GM21723 (cell line): ENCODE data around the gene CIB2.

ENCODE experiments used
- ATAC-seq: cut with Tn5 transposase; IDR thresholded peaks from one replicate; pipeline ENCODE4 v1.9.1; 2021; ENCODE audit warnings: mild to moderate bottlenecking, moderate library complexity; ENCODE audit not compliant: unreplicated experiment

CIB2 gene

GRCh38 chr15:78149805-78150751 is 18.8 kb upstream of the CIB2 start:
- ATAC-seq: peak; percentile 22

DNA sequence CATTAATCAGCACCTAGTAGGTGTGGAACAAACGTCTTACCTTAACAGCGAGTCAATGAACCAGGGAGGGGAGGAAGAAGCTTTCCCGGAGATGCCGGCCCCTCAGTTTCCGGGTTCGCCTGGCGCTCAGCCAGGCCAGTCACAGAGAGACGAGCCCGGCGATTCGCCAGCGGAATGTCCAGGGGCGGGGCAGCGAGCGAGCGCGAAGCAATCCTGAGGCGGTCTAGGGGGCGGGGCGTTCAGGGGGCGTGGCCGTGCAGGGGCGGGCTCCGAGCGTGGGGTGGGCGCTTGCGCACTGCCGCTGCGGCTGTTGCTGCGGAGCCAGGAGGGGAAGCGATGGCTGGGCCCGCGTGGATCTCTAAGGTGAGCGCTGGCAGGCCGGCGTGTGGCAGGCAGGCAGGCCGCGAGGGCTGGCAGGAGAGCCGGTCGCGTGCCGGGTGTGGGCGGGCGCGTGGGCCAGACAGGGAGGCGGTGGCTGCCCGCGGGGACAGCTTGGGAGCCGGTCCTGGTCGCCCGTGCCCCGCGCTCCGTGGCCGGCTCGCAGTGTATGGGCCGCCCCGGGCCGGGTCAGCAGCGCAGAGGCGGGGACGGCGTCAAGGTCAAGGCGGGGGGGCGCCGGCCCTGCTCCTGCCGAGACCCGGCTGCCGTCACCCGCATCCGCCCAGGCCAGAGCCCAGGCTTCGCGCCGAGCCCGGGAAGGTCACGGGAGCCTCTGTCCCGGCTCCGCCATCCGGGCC is 18.0 kb upstream of the CIB2 start, which contains the start of gene IDH3A:
Gene IDH3A (plus strand): TSS at position 295 of the 737 bp plus-strand sequence. CDS start 42 bp downstream, at position 337.
- ATAC-seq: peak; percentile 78

- peak; percentile 10 for ATAC-seq
Measured at GRCh38 chr15:78148392-78149067, 17.3 kb upstream of the CIB2 start.

GRCh38 chr15:78147566-78147965 is 16.3 kb upstream of the CIB2 start:
- ATAC-seq: no peak

DNA sequence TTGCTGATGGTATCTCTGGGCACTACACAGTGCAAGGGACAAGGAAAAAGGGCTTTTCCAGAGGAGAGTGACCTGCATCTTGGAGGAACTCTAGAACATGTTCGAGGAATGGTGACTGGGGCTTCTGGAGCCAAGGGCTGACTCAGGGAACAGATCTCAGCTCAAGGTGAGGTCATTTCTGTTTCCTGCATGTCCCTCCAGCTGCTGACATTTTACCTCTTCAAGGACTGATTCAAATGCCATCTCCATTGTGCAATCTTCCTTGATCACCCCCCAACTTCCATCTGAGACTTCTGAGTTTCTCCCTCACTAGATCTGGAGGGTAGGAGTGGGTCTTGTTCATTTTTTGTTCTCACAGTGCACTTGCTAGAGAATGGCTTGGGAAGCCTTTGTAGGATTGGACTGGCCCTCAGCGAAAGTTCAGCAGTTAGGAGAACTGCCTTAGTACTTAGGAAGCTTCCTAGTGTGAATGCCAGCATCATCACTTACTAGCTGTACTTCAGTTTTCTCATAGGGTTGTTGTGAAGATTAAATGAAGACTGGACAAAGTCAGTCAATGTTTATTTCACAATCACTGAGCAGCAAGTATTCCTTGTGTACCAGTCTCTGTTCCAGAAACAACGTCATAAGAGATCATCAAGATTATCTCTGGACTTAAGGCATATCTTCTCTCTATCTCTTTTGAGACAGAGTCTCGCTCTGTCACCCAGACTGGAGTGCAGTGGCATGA is 15.3 kb upstream of the CIB2 start:
- no peak for ATAC-seq

DNA sequence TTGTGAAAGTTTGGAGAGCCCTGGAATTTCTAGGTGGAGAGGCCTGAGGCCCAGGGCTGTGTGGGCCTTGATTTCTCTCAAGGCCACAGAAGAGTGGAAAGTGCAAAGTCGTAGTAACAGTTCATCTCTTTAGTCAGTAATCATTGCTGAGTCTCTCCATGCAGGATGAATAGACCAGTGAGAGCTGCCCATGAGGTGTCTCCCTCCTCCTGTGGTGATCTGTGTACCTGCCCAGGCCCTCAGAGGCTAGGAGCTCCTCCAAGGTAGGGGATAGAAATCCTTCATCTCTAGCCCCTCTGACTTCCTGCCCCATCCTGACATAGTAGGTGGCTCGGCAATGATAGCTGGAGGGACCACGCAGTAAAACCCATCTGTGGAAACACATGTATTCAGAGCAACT is 11.1 kb upstream of the CIB2 start:
- no peak for ATAC-seq

DNA sequence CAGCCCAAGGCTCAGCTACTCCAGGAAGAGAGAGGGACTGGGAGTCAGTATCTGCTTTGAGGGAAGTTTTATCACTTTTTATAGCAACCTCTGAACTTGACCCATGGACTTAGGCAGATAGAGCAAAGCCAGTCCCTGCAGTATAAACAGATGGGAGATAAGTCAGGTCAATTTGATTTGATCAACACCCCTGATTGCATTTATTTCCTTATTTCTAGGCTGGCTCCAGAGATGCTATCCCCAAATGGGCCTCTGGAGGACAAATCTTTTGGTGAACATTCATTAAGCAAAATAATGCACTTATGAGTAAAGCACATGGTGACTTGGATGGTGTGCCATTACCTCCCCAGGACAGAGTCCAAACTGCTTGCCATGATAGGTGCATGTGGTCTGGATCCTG is 9.0 kb upstream of the CIB2 start:
- no peak for ATAC-seq

- ATAC-seq: no peak
Measured at GRCh38 chr15:78139578-78139977, 8.3 kb upstream of the CIB2 start.

DNA sequence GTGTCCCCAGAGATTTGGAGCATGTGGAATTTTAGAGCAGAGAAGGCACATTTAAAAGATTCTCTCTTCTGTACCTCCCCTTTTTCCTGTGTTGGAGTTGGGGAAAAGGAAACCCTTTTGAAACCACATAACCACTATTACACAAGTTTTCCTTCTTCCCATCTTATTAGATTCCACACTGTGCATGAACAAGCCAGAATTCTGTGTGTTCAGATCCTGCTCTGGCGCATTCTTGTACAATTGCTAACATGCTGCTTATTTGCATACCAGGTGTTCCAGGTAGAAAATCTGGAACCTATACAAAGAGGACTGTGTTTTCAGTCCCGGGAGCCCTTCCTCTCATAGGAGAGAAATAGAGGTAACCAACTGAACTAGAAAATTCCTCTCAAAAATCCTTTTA is 2.6 kb upstream of the CIB2 start:
- no peak for ATAC-seq

DNA sequence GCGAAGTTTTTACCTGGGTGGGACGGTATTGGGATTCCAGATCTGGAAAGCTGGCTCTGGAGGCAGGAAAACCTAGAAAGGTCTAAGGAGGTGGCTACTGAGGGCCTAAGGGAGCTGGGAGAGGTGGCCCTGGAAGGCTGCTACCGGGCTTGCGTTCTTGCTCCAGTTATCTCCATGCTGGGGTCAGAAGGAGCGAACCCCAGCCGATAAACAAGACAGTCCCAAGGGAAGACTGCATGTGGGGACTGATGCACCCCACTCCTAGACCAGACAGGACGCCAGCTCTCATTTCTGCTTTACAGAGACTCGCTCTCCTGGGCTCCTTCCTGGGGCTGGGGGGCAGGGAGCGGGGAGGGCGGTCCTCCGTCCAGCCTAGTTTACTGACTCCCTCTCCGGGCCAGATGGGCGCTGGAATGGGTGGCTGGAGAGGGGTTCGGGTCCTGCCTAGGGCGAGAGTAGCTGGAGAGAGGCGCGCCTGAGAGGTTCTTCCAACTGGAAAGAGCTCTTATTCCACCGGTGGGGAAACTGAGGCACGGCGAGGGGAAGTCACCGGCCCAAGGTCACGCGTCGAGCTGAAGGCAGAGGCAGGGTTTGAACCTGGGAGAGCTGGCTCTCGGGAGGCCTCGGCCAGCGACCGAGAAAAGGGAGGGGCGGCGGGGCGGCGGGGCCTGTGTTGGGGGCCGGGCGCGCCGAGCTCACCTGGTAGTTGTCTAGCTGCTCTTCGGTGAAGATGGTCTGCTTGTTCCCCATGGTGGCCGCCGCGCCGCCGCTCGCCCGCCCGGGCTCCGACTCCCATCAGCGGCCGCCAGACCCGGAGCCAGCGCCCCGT is 565 bp downstream of the CIB2 start:
- ATAC-seq: peak; percentile 45

- ATAC-seq: no peak
Measured at GRCh38 chr15:78129751-78130287, 1.4 kb downstream of the CIB2 start.

DNA sequence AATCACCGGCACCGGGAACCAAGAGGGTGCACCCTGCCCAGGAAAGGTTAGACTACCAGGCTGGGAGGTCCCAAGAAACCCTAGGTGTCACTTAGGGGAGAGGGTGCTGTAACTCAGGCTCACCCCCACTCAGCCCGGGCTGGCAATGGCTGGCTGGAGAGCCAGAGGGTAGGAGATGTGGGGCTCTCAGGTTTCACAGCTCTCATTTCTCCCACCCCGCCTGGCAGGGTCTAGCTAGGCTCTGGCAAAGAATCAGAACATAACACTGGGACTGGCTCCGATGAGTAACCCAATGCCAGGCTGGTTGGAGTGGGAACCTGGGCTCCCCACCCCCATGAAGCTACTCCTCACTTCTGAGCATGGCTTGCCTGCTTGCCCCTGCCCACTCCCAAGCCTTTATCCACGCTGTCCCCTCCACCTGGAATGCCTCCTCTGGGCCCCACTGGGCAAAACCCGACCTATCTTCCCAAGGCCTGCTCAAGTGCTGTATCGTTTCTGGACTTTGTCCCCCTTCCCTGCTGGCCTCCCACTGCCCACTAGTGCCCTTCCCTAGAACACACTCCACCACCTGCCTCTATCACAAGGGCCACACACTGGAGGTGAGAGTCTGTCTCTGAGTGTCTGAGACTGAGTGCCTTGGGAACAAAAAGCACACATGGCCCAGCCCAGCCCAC is 2.0 kb downstream of the CIB2 start:
- ATAC-seq: no peak

DNA sequence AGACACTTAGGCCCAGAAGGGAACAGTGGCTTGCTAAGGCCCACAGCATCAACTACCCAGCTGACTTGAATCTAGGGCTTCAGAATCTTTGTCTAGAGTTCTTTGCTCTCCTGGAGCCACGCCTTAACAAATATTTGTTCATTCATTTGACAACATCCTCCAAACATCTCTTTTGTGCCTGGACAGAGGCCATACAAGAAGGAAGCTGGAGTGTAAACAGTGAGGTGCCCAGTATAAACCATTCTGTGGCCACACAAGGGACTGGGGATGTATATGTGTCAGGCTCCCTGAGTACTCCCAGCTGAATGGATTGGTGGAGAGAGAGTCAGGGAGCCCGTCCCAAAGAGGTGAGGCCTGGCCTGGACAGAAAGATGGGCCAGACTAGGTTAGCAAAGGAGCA is 3.4 kb downstream of the CIB2 start:
- no peak for ATAC-seq

DNA sequence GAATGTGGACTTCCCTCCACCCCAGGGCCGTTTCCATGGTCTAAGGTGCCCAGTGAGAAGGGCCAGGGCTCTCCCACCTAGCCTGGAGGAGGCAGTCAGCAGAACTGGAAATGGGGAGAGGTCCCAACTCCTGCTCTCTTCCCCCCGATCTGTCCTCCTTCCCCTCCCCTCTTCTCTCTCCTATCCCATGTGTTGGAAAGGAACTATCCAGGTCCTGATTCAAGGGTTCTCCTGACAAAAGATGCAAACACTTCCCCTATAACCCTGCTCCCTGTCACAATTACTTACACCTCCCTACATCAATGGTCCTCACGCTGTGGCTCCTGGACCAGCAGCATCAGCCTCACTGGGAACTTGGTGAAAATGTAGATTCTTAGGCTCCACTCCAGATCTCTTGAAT is 6.0 kb downstream of the CIB2 start:
- no peak for ATAC-seq

DNA sequence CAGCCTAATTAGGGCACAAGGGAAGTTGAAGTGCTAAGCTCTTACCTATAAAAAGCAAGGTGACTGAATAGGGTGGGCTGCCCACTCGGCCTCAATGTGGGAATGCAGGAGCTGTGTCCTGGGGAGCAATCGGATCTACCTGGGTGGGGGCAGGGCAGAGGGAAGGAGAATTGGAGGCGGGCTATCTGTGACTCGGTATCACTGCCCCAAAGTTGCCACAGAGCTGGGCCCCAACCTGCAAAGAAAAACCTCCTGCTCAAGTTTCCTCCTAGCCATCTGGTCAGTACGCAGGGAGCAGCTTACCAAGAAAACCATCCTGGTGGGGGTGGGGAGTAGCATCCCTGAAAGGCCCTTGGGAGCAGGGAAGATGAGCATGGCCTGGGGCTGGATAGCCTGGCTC is 10.7 kb downstream of the CIB2 start:
- no peak for ATAC-seq

GRCh38 chr15:78112551-78112950 is 18.7 kb downstream of the CIB2 start:
- ATAC-seq: no peak

- ATAC-seq: no peak
Measured at GRCh38 chr15:78111788-78112187, 19.5 kb downstream of the CIB2 start.

DNA sequence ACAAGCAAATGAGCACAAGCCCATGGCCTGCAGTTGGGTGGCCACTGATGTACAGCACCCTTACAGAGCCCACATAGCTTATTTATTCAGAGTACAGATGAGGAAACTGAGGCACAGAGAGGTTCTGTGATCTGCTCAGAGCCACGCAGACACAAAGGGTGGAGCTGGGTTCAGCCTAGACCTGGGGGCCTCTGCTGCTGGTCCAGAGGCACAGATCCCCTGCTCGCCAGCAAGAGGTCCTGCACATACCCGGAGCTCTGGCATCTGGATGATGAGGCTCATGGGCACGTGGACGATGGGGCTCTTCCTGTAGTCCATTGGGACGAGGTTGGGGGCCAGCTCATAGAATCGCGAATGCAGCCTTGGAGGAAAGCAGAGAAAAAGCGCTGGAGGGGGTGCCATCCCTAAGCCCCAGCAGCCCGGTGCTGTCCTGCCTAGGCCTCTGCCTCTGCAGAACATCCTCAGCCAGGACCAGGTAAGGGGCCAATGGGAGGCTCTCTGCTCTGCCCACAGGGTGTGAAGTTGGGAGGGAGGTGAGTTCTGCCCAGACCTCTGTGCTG is 20.2 kb downstream of the CIB2 start:
- no peak for ATAC-seq

DNA sequence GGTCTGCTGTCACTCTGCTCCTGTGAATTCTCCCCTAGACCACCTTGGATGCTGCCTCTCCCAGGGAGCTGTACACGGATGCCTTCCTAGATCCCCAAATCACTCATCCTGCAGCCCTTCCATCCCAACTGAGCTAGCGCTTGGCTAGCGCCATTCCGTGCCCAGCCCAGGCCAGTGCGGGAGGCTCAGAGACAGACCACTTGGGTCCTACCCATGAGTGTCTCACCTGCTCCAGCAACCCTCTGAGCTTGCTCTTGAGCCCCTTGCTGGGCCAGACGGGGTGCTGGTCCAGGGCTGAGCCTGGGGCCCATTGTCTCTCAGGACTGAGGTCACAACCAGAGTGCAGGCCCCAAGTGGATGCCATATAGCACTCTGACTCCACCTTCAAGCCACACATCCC is 21.1 kb downstream of the CIB2 start:
- ATAC-seq: no peak
